HEK293 (cell line): ENCODE measurements around the gene NNT.

Source experiments
- GFI1B ChIP-seq: fragments of 450-650 bp; formaldehyde crosslinking; IDR thresholded peaks from 2 replicates; pipeline ENCODE4 v1.5.1; 2016; ENCODE audit warnings: missing biosample characterization, missing genetic modification characterization
- ZNF324 ChIP-seq: fragments of 450-650 bp; formaldehyde crosslinking; IDR thresholded peaks from 2 replicates; pipeline ENCODE4 v1.5.1; 2016; ENCODE audit warnings: missing biosample characterization, missing genetic modification characterization
- ZNF785 ChIP-seq: fragments of 450-650 bp; formaldehyde crosslinking; IDR thresholded peaks from 2 replicates; pipeline ENCODE4 v1.5.1; 2016; ENCODE audit warnings: missing biosample characterization, missing genetic modification characterization

GRCh38 chr5:43590700-43591099, 12.3 kb upstream of the NNT start:
- TF ChIP-seq ZNF324 (tag by site-specific recombination) (no peak), ZNF785 (no peak), GFI1B (tag by site-specific recombination) (no peak)
